Raji (cell line): ENCODE data around the gene C1orf52.

ENCODE experiments used
- POLR2A ChIP-seq: IDR thresholded peaks from 2 replicates; pipeline ENCODE4 v1.6.1; 2011; ENCODE audit warnings: low read depth, low read length, control low read depth; ENCODE audit not compliant: insufficient read depth

Gene C1orf52

GRCh38 chr1:85259118-85259911 lies at the start of gene C1orf52:
TSS of gene C1orf52 (minus strand) at chr1:85259662. CDS start at chr1:85259633, 29 bp downstream.
- peak; percentile 96 for TF ChIP-seq POLR2A

- TF ChIP-seq POLR2A, result no peak
Measured at GRCh38 chr1:85308833-85309350, 49.4 kb upstream of the C1orf52 start.

GRCh38 chr1:85307987-85308832 lies 48.7 kb upstream of the C1orf52 start:
- TF ChIP-seq POLR2A, result no peak

- no peak for TF ChIP-seq POLR2A
Measured at GRCh38 chr1:85306236-85306635, 46.8 kb upstream of the C1orf52 start.

- TF ChIP-seq POLR2A, result no peak
Measured at GRCh38 chr1:85303440-85304162, 44.1 kb upstream of the C1orf52 start.

GRCh38 chr1:85300140-85300539 lies 40.7 kb upstream of the C1orf52 start:
- TF ChIP-seq POLR2A, result no peak

- no peak for TF ChIP-seq POLR2A
Measured at GRCh38 chr1:85297855-85298629, 38.6 kb upstream of the C1orf52 start.

- TF ChIP-seq POLR2A, result no peak
Measured at GRCh38 chr1:85297538-85297854, 38.0 kb upstream of the C1orf52 start.

GRCh38 chr1:85296980-85297379 lies 37.5 kb upstream of the C1orf52 start:
- TF ChIP-seq POLR2A, result no peak

GRCh38 chr1:85295654-85296053 lies 36.2 kb upstream of the C1orf52 start:
- no peak for TF ChIP-seq POLR2A

GRCh38 chr1:85295006-85295431 lies 35.6 kb upstream of the C1orf52 start:
- TF ChIP-seq POLR2A, result no peak

GRCh38 chr1:85290826-85291225 lies 31.4 kb upstream of the C1orf52 start:
- no peak for TF ChIP-seq POLR2A

- no peak for TF ChIP-seq POLR2A
Measured at GRCh38 chr1:85289848-85290335, 30.4 kb upstream of the C1orf52 start.

- no peak for TF ChIP-seq POLR2A
Measured at GRCh38 chr1:85289207-85289847, 29.9 kb upstream of the C1orf52 start.
